ENCODE measurements around the gene IP6K1.

The IP6K1 gene

GRCh38 chr3:49709852-49710251 lies 76.5 kb downstream of the IP6K1 start:
- no peak overlapping the region for H3K4me3 ChIP-seq (ENCODE audit: low read length)
- no peaks in the 10 kb centered on the region for H3K4me1 ChIP-seq (ENCODE audit: control insufficient read depth, insufficient read depth, low read length)
- no peak for DNase-seq (ENCODE audit: low read depth, low spot score)
- WGBS (ENCODE audit: insufficient coverage, insufficient read length), result no CpG with 5 or more reads among the region's 8 CpGs
- H3K9me3 ChIP-seq (ENCODE audit: control insufficient read depth, insufficient read depth, low read length), result no peaks in the 10 kb centered on the region
- H3K27ac ChIP-seq (ENCODE audit: low read length), result no peak overlapping the region
- 0 out of 2 replicates have a peak, but pooled peaks cover 2% of the 10 kb centered on the region for H3K36me3 ChIP-seq (ENCODE audit: control insufficient read depth, insufficient read depth, low read length)
- no peaks in the 10 kb centered on the region for H3K27me3 ChIP-seq (ENCODE audit: control insufficient read depth, insufficient read depth, low read length)

GRCh38 chr3:49707113-49707480 lies 79.2 kb downstream of the IP6K1 start:
- Histone ChIP-seq H3K27ac (ENCODE audit: low read length) (no peak overlapping the region), H3K4me1 (ENCODE audit: control insufficient read depth, insufficient read depth, low read length) (no peaks in the 10 kb centered on the region), H3K9me3 (ENCODE audit: control insufficient read depth, insufficient read depth, low read length) (no peaks in the 10 kb centered on the region), H3K27me3 (ENCODE audit: control insufficient read depth, insufficient read depth, low read length) (no peaks in the 10 kb centered on the region), H3K4me3 (ENCODE audit: low read length) (no peak overlapping the region), H3K36me3 (ENCODE audit: control insufficient read depth, insufficient read depth, low read length) (peaks cover 13% of the 10 kb centered on the region)
- no peak for DNase-seq (ENCODE audit: low read depth, low spot score)
- WGBS (ENCODE audit: insufficient coverage, insufficient read length), result no CpG with 5 or more reads among the region's 4 CpGs

- H3K27me3 ChIP-seq (ENCODE audit: control insufficient read depth, insufficient read depth, low read length), result no peaks in the 10 kb centered on the region
- no CpG with 5 or more reads among the region's 9 CpGs for WGBS (ENCODE audit: insufficient coverage, insufficient read length)
- H3K36me3 ChIP-seq (ENCODE audit: control insufficient read depth, insufficient read depth, low read length), result peaks cover 13% of the 10 kb centered on the region
- no peaks in the 10 kb centered on the region for H3K4me1 ChIP-seq (ENCODE audit: control insufficient read depth, insufficient read depth, low read length)
- DNase-seq (ENCODE audit: low read depth, low spot score), result no peak
- H3K4me3 ChIP-seq (ENCODE audit: low read length), result no peak overlapping the region
- no peaks in the 10 kb centered on the region for H3K9me3 ChIP-seq (ENCODE audit: control insufficient read depth, insufficient read depth, low read length)
- H3K27ac ChIP-seq (ENCODE audit: low read length), result no peak overlapping the region
Measured at GRCh38 chr3:49706456-49707112, 79.8 kb downstream of the IP6K1 start.

GRCh38 chr3:49705390-49705960 lies 80.9 kb downstream of the IP6K1 start:
- no peak overlapping the region for H3K27ac ChIP-seq (ENCODE audit: low read length)
- DNase-seq (ENCODE audit: low read depth, low spot score), result no peak
- WGBS (ENCODE audit: insufficient coverage, insufficient read length), result no CpG with 5 or more reads among the region's 17 CpGs
- peaks cover 2% of the 10 kb centered on the region for H3K4me1 ChIP-seq (ENCODE audit: control insufficient read depth, insufficient read depth, low read length)
- peaks cover 13% of the 10 kb centered on the region for H3K36me3 ChIP-seq (ENCODE audit: control insufficient read depth, insufficient read depth, low read length)
- H3K27me3 ChIP-seq (ENCODE audit: control insufficient read depth, insufficient read depth, low read length), result no peaks in the 10 kb centered on the region
- no peaks in the 10 kb centered on the region for H3K9me3 ChIP-seq (ENCODE audit: control insufficient read depth, insufficient read depth, low read length)
- H3K4me3 ChIP-seq (ENCODE audit: low read length), result no peak overlapping the region

- DNase-seq (ENCODE audit: low read depth, low spot score), result no peak
- no peak overlapping the region for H3K27ac ChIP-seq (ENCODE audit: low read length)
- no peak overlapping the region for H3K4me3 ChIP-seq (ENCODE audit: low read length)
- H3K9me3 ChIP-seq (ENCODE audit: control insufficient read depth, insufficient read depth, low read length), result no peaks in the 10 kb centered on the region
- H3K36me3 ChIP-seq (ENCODE audit: control insufficient read depth, insufficient read depth, low read length), result peaks cover 19% of the 10 kb centered on the region
- no peaks in the 10 kb centered on the region for H3K27me3 ChIP-seq (ENCODE audit: control insufficient read depth, insufficient read depth, low read length)
- H3K4me1 ChIP-seq (ENCODE audit: control insufficient read depth, insufficient read depth, low read length), result peaks cover 2% of the 10 kb centered on the region
- no CpG with 5 or more reads among the region's 8 CpGs for WGBS (ENCODE audit: insufficient coverage, insufficient read length)
Measured at GRCh38 chr3:49704629-49705028, 81.7 kb downstream of the IP6K1 start.

- no CpG with 5 or more reads among the region's 7 CpGs for WGBS (ENCODE audit: insufficient coverage, insufficient read length)
Measured at GRCh38 chr3:49703956-49704355, 82.4 kb downstream of the IP6K1 start.

GRCh38 chr3:49703443-49703927 lies 82.9 kb downstream of the IP6K1 start:
- WGBS (ENCODE audit: insufficient coverage, insufficient read length), result no CpG with 5 or more reads among the region's 14 CpGs
- H3K4me3 ChIP-seq (ENCODE audit: low read length), result no peak overlapping the region

More at GRCh38 chr3:49703956-49704355, 82.4 kb downstream of the IP6K1 start:
- Histone ChIP-seq H3K27me3 (ENCODE audit: control insufficient read depth, insufficient read depth, low read length) (no peaks in the 10 kb centered on the region), H3K27ac (ENCODE audit: low read length) (no peak overlapping the region), H3K36me3 (ENCODE audit: control insufficient read depth, insufficient read depth, low read length) (peaks cover 22% of the 10 kb centered on the region), H3K4me3 (ENCODE audit: low read length) (no peak overlapping the region), H3K4me1 (ENCODE audit: control insufficient read depth, insufficient read depth, low read length) (peaks cover 2% of the 10 kb centered on the region), H3K9me3 (ENCODE audit: control insufficient read depth, insufficient read depth, low read length) (no peaks in the 10 kb centered on the region)
- no peak for DNase-seq (ENCODE audit: low read depth, low spot score)

GRCh38 chr3:49702672-49703071 lies 83.7 kb downstream of the IP6K1 start:
- WGBS (ENCODE audit: insufficient coverage, insufficient read length), result no CpG with 5 or more reads among the region's 11 CpGs
- no peak overlapping the region for H3K27ac ChIP-seq (ENCODE audit: low read length)
- H3K4me3 ChIP-seq (ENCODE audit: low read length), result no peak overlapping the region
- H3K9me3 ChIP-seq (ENCODE audit: control insufficient read depth, insufficient read depth, low read length), result no peaks in the 10 kb centered on the region
- H3K36me3 ChIP-seq (ENCODE audit: control insufficient read depth, insufficient read depth, low read length), result peaks cover 22% of the 10 kb centered on the region
- H3K4me1 ChIP-seq (ENCODE audit: control insufficient read depth, insufficient read depth, low read length), result peaks cover 2% of the 10 kb centered on the region
- DNase-seq (ENCODE audit: low read depth, low spot score), result no peak
- H3K27me3 ChIP-seq (ENCODE audit: control insufficient read depth, insufficient read depth, low read length), result no peaks in the 10 kb centered on the region

More at GRCh38 chr3:49703443-49703927, 82.9 kb downstream of the IP6K1 start:
- peaks cover 22% of the 10 kb centered on the region for H3K36me3 ChIP-seq (ENCODE audit: control insufficient read depth, insufficient read depth, low read length)
- H3K4me1 ChIP-seq (ENCODE audit: control insufficient read depth, insufficient read depth, low read length), result peaks cover 2% of the 10 kb centered on the region
- H3K27ac ChIP-seq (ENCODE audit: low read length), result no peak overlapping the region
- DNase-seq (ENCODE audit: low read depth, low spot score), result no peak
- no peaks in the 10 kb centered on the region for H3K27me3 ChIP-seq (ENCODE audit: control insufficient read depth, insufficient read depth, low read length)
- H3K9me3 ChIP-seq (ENCODE audit: control insufficient read depth, insufficient read depth, low read length), result no peaks in the 10 kb centered on the region

- Histone ChIP-seq H3K27ac (ENCODE audit: low read length) (no peak overlapping the region), H3K36me3 (ENCODE audit: control insufficient read depth, insufficient read depth, low read length) (peaks cover 22% of the 10 kb centered on the region), H3K4me1 (ENCODE audit: control insufficient read depth, insufficient read depth, low read length) (peaks cover 2% of the 10 kb centered on the region), H3K27me3 (ENCODE audit: control insufficient read depth, insufficient read depth, low read length) (no peaks in the 10 kb centered on the region), H3K9me3 (ENCODE audit: control insufficient read depth, insufficient read depth, low read length) (no peaks in the 10 kb centered on the region), H3K4me3 (ENCODE audit: low read length) (no peak overlapping the region)
- WGBS (ENCODE audit: insufficient coverage, insufficient read length), result no CpG with 5 or more reads among the region's 21 CpGs
- DNase-seq (ENCODE audit: low read depth, low spot score), result no peak
Measured at GRCh38 chr3:49701388-49702077, 84.8 kb downstream of the IP6K1 start.

- Histone ChIP-seq H3K4me1 (ENCODE audit: control insufficient read depth, insufficient read depth, low read length) (peaks cover 2% of the 10 kb centered on the region), H3K4me3 (ENCODE audit: low read length) (no peak overlapping the region), H3K9me3 (ENCODE audit: control insufficient read depth, insufficient read depth, low read length) (no peaks in the 10 kb centered on the region), H3K27me3 (ENCODE audit: control insufficient read depth, insufficient read depth, low read length) (no peaks in the 10 kb centered on the region), H3K36me3 (ENCODE audit: control insufficient read depth, insufficient read depth, low read length) (peaks cover 21% of the 10 kb centered on the region), H3K27ac (ENCODE audit: low read length) (no peak overlapping the region)
- WGBS (ENCODE audit: insufficient coverage, insufficient read length), result no CpG with 5 or more reads among the region's 13 CpGs
- no peak for DNase-seq (ENCODE audit: low read depth, low spot score)
Measured at GRCh38 chr3:49700453-49701128, 85.8 kb downstream of the IP6K1 start.

Measured in iPS DF 6.9 (cell line).